Measurements from ENCODE around the gene C2CD2.

Gene C2CD2

DNA sequence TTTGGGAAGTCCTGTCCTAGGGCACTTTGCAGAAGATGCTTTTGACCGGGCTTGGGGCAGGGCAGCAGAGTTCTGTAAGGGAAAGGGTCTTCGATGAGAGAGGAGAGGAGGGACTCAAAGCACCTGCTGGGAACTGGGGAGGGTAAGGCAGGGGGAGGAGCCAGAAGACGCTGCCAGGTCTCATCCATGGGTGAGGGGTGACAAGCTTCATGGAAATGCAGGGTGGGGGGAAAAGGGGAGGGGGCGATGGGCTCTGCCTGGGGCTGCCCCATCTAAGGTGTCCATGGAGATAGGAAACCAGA is 20.9 kb upstream of the C2CD2 start:
- peaks cover 12% of the 10 kb centered on the region for H3K27me3 Mint-ChIP-seq (ENCODE audit: low read depth, poor library complexity)
- no peak for DNase-seq
- peaks cover 5% of the 10 kb centered on the region for H3K36me3 Mint-ChIP-seq (ENCODE audit: low read depth)
- peaks cover 32% of the 10 kb centered on the region for H3K4me1 Mint-ChIP-seq
- no peak for TF ChIP-seq CTCF (IDR thresholded peaks at IDR 0.05)
- no peak overlapping the region for H3K27ac Mint-ChIP-seq
- H3K4me3 Mint-ChIP-seq: no peak overlapping the region
- H3K9me3 Mint-ChIP-seq: peaks cover 17% of the 10 kb centered on the region

DNA sequence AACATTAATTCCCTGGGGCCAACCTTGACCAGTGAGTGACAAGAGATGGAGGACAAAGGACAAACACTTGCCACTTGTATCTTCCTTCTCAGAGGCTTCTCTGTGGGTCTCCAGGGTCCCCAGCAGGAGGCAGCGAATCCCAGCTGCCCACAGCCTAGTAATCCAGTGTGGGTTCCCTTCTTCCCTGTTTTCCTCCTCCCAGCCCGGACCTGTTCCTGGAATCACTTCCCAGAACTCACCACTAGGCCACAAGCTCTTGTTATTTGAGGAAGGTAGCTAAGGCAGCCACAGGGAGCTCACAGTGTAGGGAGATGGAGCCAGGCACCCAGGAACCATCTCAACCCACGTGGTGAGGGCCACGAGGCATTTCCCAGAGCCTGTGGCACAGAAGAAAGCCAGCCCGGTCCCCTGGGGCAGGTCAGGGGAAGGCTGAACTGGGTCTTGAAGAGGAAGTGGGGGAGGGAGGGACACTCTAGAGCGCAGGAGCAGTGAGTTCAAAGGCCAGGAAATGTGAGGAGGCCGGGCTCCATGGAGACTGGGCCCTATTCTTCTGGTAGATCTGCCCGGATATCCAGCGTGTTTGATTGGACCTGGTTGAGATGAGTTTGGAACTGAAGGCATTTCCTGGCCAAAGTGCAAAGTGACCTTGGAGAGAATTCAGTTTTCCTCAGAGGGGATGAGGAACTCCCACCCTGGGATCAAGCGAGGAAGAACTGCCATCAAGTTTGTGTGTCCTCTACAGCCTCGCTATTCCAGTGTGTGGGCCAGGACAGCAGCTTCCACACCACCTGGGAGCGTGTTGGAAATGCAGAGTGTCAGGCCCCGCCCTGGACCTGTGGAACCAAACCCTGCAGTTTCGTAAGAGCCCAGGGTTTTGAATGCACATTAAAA is 20.3 kb upstream of the C2CD2 start:
- Mint-ChIP-seq H3K27me3 (ENCODE audit: low read depth, poor library complexity) (peaks cover 9% of the 10 kb centered on the region), H3K4me3 (no peak overlapping the region), H3K9me3 (peaks cover 14% of the 10 kb centered on the region), H3K27ac (peak overlapping the region; percentile 25), H3K4me1 (peaks cover 38% of the 10 kb centered on the region), H3K36me3 (ENCODE audit: low read depth) (peaks cover 5% of the 10 kb centered on the region)
- DNase-seq: no peak
- no peak for TF ChIP-seq CTCF (IDR thresholded peaks at IDR 0.05)

- peaks cover 5% of the 10 kb centered on the region for H3K36me3 Mint-ChIP-seq (ENCODE audit: low read depth)
- TF ChIP-seq CTCF (IDR thresholded peaks at IDR 0.05): no peak
- H3K4me3 Mint-ChIP-seq: no peak overlapping the region
- no peak for DNase-seq
- H3K4me1 Mint-ChIP-seq: peaks cover 44% of the 10 kb centered on the region
- no peak overlapping the region for H3K27ac Mint-ChIP-seq
- H3K27me3 Mint-ChIP-seq (ENCODE audit: low read depth, poor library complexity): peaks cover 7% of the 10 kb centered on the region
- peaks cover 11% of the 10 kb centered on the region for H3K9me3 Mint-ChIP-seq
These were observed 19.6 kb upstream of the C2CD2 start for GRCh38 chr21:41973427-41973831.

- peaks cover 11% of the 10 kb centered on the region for H3K9me3 Mint-ChIP-seq
- H3K4me1 Mint-ChIP-seq: peaks cover 52% of the 10 kb centered on the region
- H3K36me3 Mint-ChIP-seq (ENCODE audit: low read depth): peaks cover 5% of the 10 kb centered on the region
- H3K27me3 Mint-ChIP-seq (ENCODE audit: low read depth, poor library complexity): peaks cover 7% of the 10 kb centered on the region
- DNase-seq: no peak
- H3K4me3 Mint-ChIP-seq: no peak overlapping the region
- H3K27ac Mint-ChIP-seq: peak overlapping the region; percentile 50
- no peak for TF ChIP-seq CTCF (IDR thresholded peaks at IDR 0.05)
These were observed 18.8 kb upstream of the C2CD2 start for GRCh38 chr21:41972511-41973205.

DNA sequence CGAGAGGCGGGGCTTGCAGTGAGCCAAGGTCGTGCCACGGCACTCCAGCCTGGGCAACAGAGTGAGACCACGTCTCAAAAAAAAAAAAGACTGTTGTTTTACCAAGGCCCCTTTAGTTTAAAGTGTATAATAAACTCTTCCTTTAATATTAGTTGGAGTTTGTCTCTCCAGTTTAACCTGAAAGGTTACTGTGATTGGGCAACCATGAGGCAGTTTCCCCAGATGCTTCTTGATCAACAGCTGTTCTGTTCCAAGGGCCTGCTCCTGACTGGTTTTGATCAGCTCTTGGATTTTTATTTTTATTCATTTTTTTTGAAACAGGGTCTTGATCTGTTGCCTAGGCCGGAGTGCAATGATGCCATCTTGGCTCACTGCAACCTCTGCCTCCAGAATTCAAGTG is 18.1 kb upstream of the C2CD2 start:
- peaks cover 11% of the 10 kb centered on the region for H3K9me3 Mint-ChIP-seq
- no peak overlapping the region for H3K4me3 Mint-ChIP-seq

More for the DNA sequence above, 18.1 kb upstream of the C2CD2 start:
- Mint-ChIP-seq H3K4me1 (peaks cover 60% of the 10 kb centered on the region), H3K36me3 (ENCODE audit: low read depth) (peaks cover 5% of the 10 kb centered on the region), H3K27me3 (ENCODE audit: low read depth, poor library complexity) (peaks cover 10% of the 10 kb centered on the region), H3K27ac (no peak overlapping the region)
- DNase-seq: no peak
- no peak for TF ChIP-seq CTCF (IDR thresholded peaks at IDR 0.05)
